PC-3 (cell line): ENCODE results near the gene CAMK4.

ENCODE experiments used
- CTCF ChIP-seq: fragments of 300-600 bp; sonication (generic); conservative IDR thresholded peaks from 2 replicates; pipeline ENCODE4 v1.5.1; 2017; ENCODE audit warnings: antibody characterized with exemption, low read depth, mild to moderate bottlenecking, low read length
- EZH2phosphoT487 ChIP-seq: fragments of 300-600 bp; sonication (generic); IDR thresholded peaks from 2 replicates; pipeline ENCODE4 v1.6.1; 2018; ENCODE audit warnings: mild to moderate bottlenecking, antibody characterized with exemption, low read length, borderline replicate concordance

- no peak for TF ChIP-seq CTCF
- no peak for TF ChIP-seq EZH2phosphoT487
Observed at GRCh38 chr5:111214052-111214742, 10.0 kb upstream of the CAMK4 start.
